Measurements from ENCODE around the gene RXRA.

RXRA gene

GRCh38 chr9:134436379-134436762 is 110.1 kb downstream of the RXRA start:
- Histone ChIP-seq H3K9me3 (no peaks in the 10 kb centered on the region), H3K36me3 (peaks cover 59% of the 10 kb centered on the region), H3K9ac (no peak overlapping the region), H3K27me3 (no peaks in the 10 kb centered on the region; the same call in 1 of the 2 replicates), H3K4me1 (peaks cover 58% of the 10 kb centered on the region), H3K4me2 (no peak overlapping the region), H3K27ac (no peak overlapping the region), H4K20me1 (peaks cover 90% of the 10 kb centered on the region), H3K4me3 (no peak overlapping the region)
- TF ChIP-seq Cebpa-rat (IDR thresholded peaks at IDR 0.05) = no peak

GRCh38 chr9:134436911-134437310 is 110.7 kb downstream of the RXRA start:
- peaks cover 64% of the 10 kb centered on the region for H3K4me1 ChIP-seq
- TF ChIP-seq Cebpa-rat (IDR thresholded peaks at IDR 0.05) = no peak
- peaks cover 90% of the 10 kb centered on the region for H4K20me1 ChIP-seq
- no peak overlapping the region for H3K9ac ChIP-seq
- peaks cover 53% of the 10 kb centered on the region for H3K36me3 ChIP-seq
- no peak overlapping the region for H3K27ac ChIP-seq
- H3K4me3 ChIP-seq = no peak overlapping the region
- H3K9me3 ChIP-seq = no peaks in the 10 kb centered on the region
- no peak overlapping the region for H3K4me2 ChIP-seq
- no peaks in the 10 kb centered on the region; the same call in 1 of the 2 replicates for H3K27me3 ChIP-seq

GRCh38 chr9:134437403-134438194 is 111.3 kb downstream of the RXRA start:
- Histone ChIP-seq H3K9me3 (no peaks in the 10 kb centered on the region), H4K20me1 (peaks cover 90% of the 10 kb centered on the region), H3K36me3 (peaks cover 46% of the 10 kb centered on the region), H3K27ac (no peak overlapping the region), H3K4me1 (peaks cover 71% of the 10 kb centered on the region), H3K4me3 (no peak overlapping the region), H3K9ac (no peak overlapping the region), H3K27me3 (no peaks in the 10 kb centered on the region; the same call in 1 of the 2 replicates), H3K4me2 (peak overlapping the region; percentile 89)
- no peak for TF ChIP-seq Cebpa-rat (IDR thresholded peaks at IDR 0.05)

GRCh38 chr9:134438195-134438788 is 112.0 kb downstream of the RXRA start:
- peaks cover 40% of the 10 kb centered on the region for H3K36me3 ChIP-seq
- no peaks in the 10 kb centered on the region for H3K9me3 ChIP-seq
- H4K20me1 ChIP-seq = peaks cover 85% of the 10 kb centered on the region
- H3K27me3 ChIP-seq = no peaks in the 10 kb centered on the region; the same call in 1 of the 2 replicates
- no peak overlapping the region for H3K27ac ChIP-seq
- H3K4me3 ChIP-seq = no peak overlapping the region
- H3K9ac ChIP-seq = no peak overlapping the region
- H3K4me1 ChIP-seq = peaks cover 78% of the 10 kb centered on the region
- peak overlapping the region; percentile 89 for H3K4me2 ChIP-seq
- no peak for TF ChIP-seq Cebpa-rat (IDR thresholded peaks at IDR 0.05)

GRCh38 chr9:134439368-134439784 is 113.1 kb downstream of the RXRA start:
- Histone ChIP-seq H4K20me1 (peaks cover 74% of the 10 kb centered on the region), H3K9ac (no peak overlapping the region), H3K4me2 (peak overlapping the region; percentile 89), H3K4me3 (no peak overlapping the region), H3K27ac (no peak overlapping the region), H3K4me1 (peaks cover 75% of the 10 kb centered on the region), H3K27me3 (no peaks in the 10 kb centered on the region; the same call in 1 of the 2 replicates), H3K9me3 (no peaks in the 10 kb centered on the region), H3K36me3 (peaks cover 29% of the 10 kb centered on the region)
- no peak for TF ChIP-seq Cebpa-rat (IDR thresholded peaks at IDR 0.05)

- peaks cover 72% of the 10 kb centered on the region for H3K4me1 ChIP-seq
- no peak overlapping the region for H3K27ac ChIP-seq
- TF ChIP-seq Cebpa-rat (IDR thresholded peaks at IDR 0.05) = no peak
- H3K36me3 ChIP-seq = peaks cover 22% of the 10 kb centered on the region
- peak overlapping the region; percentile 89 for H3K4me2 ChIP-seq
- peaks cover 69% of the 10 kb centered on the region for H4K20me1 ChIP-seq
- no peak overlapping the region for H3K4me3 ChIP-seq
- no peak overlapping the region for H3K9ac ChIP-seq
- peaks cover 4% of the 10 kb centered on the region; the same call in 1 of the 2 replicates for H3K9me3 ChIP-seq
- no peaks in the 10 kb centered on the region; the same call in 1 of the 2 replicates for H3K27me3 ChIP-seq
Observed at GRCh38 chr9:134440636-134441226, 114.5 kb downstream of the RXRA start.

- Histone ChIP-seq H3K27ac (no peak overlapping the region), H4K20me1 (peaks cover 62% of the 10 kb centered on the region), H3K27me3 (no peaks in the 10 kb centered on the region; the same call in 1 of the 2 replicates), H3K4me1 (peaks cover 72% of the 10 kb centered on the region), H3K4me2 (peak overlapping the region; percentile 89), H3K36me3 (peaks cover 15% of the 10 kb centered on the region), H3K9ac (peak overlapping the region; percentile 3; the same call in 1 of the 2 replicates), H3K4me3 (no peak overlapping the region), H3K9me3 (peaks cover 4% of the 10 kb centered on the region; the same call in 1 of the 2 replicates)
- no peak for TF ChIP-seq Cebpa-rat (IDR thresholded peaks at IDR 0.05)
Observed at GRCh38 chr9:134441227-134442084, 115.2 kb downstream of the RXRA start.

GRCh38 chr9:134442085-134442474 is 115.8 kb downstream of the RXRA start:
- H3K36me3 ChIP-seq = peaks cover 9% of the 10 kb centered on the region
- peak overlapping the region; percentile 3; the same call in 1 of the 2 replicates for H3K9ac ChIP-seq
- peaks cover 4% of the 10 kb centered on the region; the same call in 1 of the 2 replicates for H3K9me3 ChIP-seq
- no peak overlapping the region for H3K4me3 ChIP-seq
- no peaks in the 10 kb centered on the region; the same call in 1 of the 2 replicates for H3K27me3 ChIP-seq
- H3K27ac ChIP-seq = no peak overlapping the region
- peaks cover 69% of the 10 kb centered on the region for H3K4me1 ChIP-seq
- no peak for TF ChIP-seq Cebpa-rat (IDR thresholded peaks at IDR 0.05)
- peaks cover 55% of the 10 kb centered on the region for H4K20me1 ChIP-seq
- peak overlapping the region; percentile 89 for H3K4me2 ChIP-seq

Measured in BLaER1 (cell line).